Measurements from ENCODE around the gene ARID4A.

- TF ChIP-seq PREB (CRISPR knock-in tag; IDR thresholded peaks at IDR 0.05; ENCODE audit: borderline replicate concordance), result no peak
- TF ChIP-seq CTCF (IDR thresholded peaks at IDR 0.05), result no peak
- no peak for TF ChIP-seq TEAD1 (CRISPR knock-in tag; IDR thresholded peaks at IDR 0.05)
- TF ChIP-seq JUN (CRISPR knock-in tag; IDR thresholded peaks at IDR 0.05), result no peak
- TF ChIP-seq E2F4 (CRISPR knock-in tag; IDR thresholded peaks at IDR 0.05; ENCODE audit: borderline replicate concordance, low read depth), result no peak
- no peak for TF ChIP-seq TP53 (CRISPR knock-in tag; IDR thresholded peaks at IDR 0.05)
- TF ChIP-seq USF2 (CRISPR knock-in tag; IDR thresholded peaks at IDR 0.05), result no peak
- no peak for TF ChIP-seq ZNF416 (CRISPR knock-in tag; IDR thresholded peaks at IDR 0.05)
- TF ChIP-seq MLX (CRISPR knock-in tag; IDR thresholded peaks at IDR 0.05), result no peak
- TF ChIP-seq ZNF138 (CRISPR knock-in tag; conservative IDR thresholded peaks at IDR 0.05), result no peak
- TF ChIP-seq E2F5 (CRISPR knock-in tag; IDR thresholded peaks at IDR 0.05), result no peak
Measured at GRCh38 chr14:58278177-58278576, 20.2 kb upstream of the ARID4A start.
